ENCODE results near the gene IGF2BP2.

DNA sequence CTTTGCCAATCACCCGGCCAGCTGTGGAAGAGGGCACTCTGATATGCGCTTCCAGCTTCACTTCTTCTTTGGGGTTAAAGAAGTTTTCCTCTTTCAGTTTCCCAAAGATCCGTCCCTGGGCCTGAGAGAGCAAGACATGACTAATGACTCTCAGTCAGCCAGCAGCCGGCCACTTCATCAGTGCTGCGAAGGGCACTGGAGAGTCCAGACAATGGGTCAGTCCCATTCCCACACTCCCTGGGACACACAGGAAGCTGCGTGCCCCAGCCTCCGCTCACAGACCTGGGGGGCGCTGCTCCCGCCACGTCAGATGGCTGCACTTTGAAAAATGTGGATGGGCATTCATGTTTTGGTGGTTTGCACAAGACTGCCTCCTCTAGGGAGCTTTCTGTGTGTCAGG, 175.4 kb downstream of the IGF2BP2 start:
- no peak for TF ChIP-seq CTCF (IDR thresholded peaks at IDR 0.05)
- TF ChIP-seq POLR2A (IDR thresholded peaks at IDR 0.05) = no peak
